Activated T-helper 1 cell treated with anti-CD3 and anti-CD28 coated beads, Interleukin-12 subunit alpha, Interleukin-12 subunit beta, Interleukin-2, Interleukin-4 antibody, amounts not matched to agents 30 ng/mL and 10 ng/mL and 1 ng/mL, durations not matched to agents 14 hours and 24 hours and 36 hours (primary cell): Measurements from ENCODE around the gene IGIP. TPM values are rescaled to one million over a fixed set of nuclear protein-coding genes. Genes with fewer than 3 reads are reported as not detected.

Source experiments
- DNase-seq: peaks from one replicate; pipeline ENCODE4 v3.0.0; 2021; ENCODE audit warnings: low spot score
- H3K27ac Mint-ChIP-seq: one replicate; pipeline ENCODE4 v1.8.0; 2021; ENCODE audit warnings: mild to moderate bottlenecking, mixed read lengths
- H3K27me3 Mint-ChIP-seq: one replicate; pipeline ENCODE4 v1.8.0; 2022; ENCODE audit warnings: mild to moderate bottlenecking, moderate library complexity, mixed read lengths; ENCODE audit not compliant: insufficient read depth
- H3K36me3 Mint-ChIP-seq: one replicate; pipeline ENCODE4 v1.8.0; 2021; ENCODE audit warnings: low read depth, mixed read lengths
- H3K4me1 Mint-ChIP-seq: one replicate; pipeline ENCODE4 v1.8.0; 2021; ENCODE audit warnings: low read depth, mixed read lengths
- H3K4me3 Mint-ChIP-seq: one replicate; pipeline ENCODE4 v1.8.0; 2021; ENCODE audit warnings: mild to moderate bottlenecking, moderate library complexity, mixed read lengths
- H3K9me3 Mint-ChIP-seq: one replicate; pipeline ENCODE4 v1.8.0; 2021; ENCODE audit warnings: mixed read lengths
- intact Hi-C: fragments of 100-400 bp; cut with micrococcal nuclease; formaldehyde crosslinking; loops from one replicate; pipeline ENCODE4 v1.15.1; 2024
- total RNA-seq: library from RNA; stranded (reverse); gene quantifications from 2 replicates; pipeline ENCODE4 v1.2.3, GENCODE V29; 2022

Gene IGIP
- total RNA-seq, 1 donor from 2014 or later: 2.5 TPM

DNA sequence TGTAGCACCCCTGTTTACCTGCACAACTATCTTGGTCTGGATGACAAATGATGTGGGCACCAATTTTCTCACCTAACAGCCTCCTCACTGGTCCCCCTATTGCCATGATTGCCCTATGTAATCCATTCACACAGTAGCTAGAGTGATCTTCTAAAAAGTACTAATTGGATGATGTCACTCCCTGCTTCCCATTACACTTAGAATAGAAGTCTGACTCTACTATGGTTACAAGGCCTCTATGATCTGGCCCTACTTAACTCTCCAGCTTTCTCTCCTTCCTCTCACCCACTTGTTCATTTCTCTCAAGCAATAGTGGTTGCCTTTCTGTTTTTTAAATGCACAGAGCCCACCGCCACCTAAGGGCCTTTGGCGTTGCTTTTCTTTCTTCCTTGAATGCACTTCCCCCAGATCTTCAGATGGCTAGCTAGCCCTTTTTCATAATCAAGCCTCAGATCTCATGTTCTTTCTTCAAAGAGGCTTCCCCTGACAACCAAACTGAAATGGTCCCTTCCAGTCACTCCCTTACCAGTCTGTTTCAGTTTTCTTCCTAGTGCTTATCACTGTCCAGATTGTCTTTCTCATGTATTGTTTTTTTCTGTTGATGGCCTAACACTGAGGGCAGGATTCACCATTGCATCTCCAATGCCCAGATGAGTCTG, 8.7 kb downstream of the IGIP start:
- no peak overlapping the region for H3K4me3 Mint-ChIP-seq
- H3K4me1 Mint-ChIP-seq: peaks cover 19% of the 10 kb centered on the region
- intact Hi-C loops: no loop called here
- peaks cover 6% of the 10 kb centered on the region for H3K27me3 Mint-ChIP-seq
- DNase-seq: no peak
- H3K9me3 Mint-ChIP-seq: no peaks in the 10 kb centered on the region
- no peaks in the 10 kb centered on the region for H3K36me3 Mint-ChIP-seq
- no peak overlapping the region for H3K27ac Mint-ChIP-seq

- no peak for DNase-seq
- no peaks in the 10 kb centered on the region for H3K9me3 Mint-ChIP-seq
- H3K4me1 Mint-ChIP-seq: peaks cover 19% of the 10 kb centered on the region
- H3K27me3 Mint-ChIP-seq: peaks cover 11% of the 10 kb centered on the region
- no peaks in the 10 kb centered on the region for H3K36me3 Mint-ChIP-seq
- no peak overlapping the region for H3K4me3 Mint-ChIP-seq
- no peak overlapping the region for H3K27ac Mint-ChIP-seq
- intact Hi-C loops: no loop called here
Measured at GRCh38 chr5:140135127-140135526, 9.4 kb downstream of the IGIP start.

- Mint-ChIP-seq H3K9me3 (no peaks in the 10 kb centered on the region), H3K36me3 (no peaks in the 10 kb centered on the region), H3K4me1 (peaks cover 14% of the 10 kb centered on the region), H3K27ac (no peak overlapping the region), H3K4me3 (no peak overlapping the region), H3K27me3 (peaks cover 17% of the 10 kb centered on the region)
- no peak for DNase-seq
- intact Hi-C loops: no loop called here
Measured at GRCh38 chr5:140136624-140137023, 10.9 kb downstream of the IGIP start.

GRCh38 chr5:140140435-140140834, 14.7 kb downstream of the IGIP start:
- intact Hi-C loops: no loop called here
- no peak overlapping the region for H3K27ac Mint-ChIP-seq
- DNase-seq: no peak

DNA sequence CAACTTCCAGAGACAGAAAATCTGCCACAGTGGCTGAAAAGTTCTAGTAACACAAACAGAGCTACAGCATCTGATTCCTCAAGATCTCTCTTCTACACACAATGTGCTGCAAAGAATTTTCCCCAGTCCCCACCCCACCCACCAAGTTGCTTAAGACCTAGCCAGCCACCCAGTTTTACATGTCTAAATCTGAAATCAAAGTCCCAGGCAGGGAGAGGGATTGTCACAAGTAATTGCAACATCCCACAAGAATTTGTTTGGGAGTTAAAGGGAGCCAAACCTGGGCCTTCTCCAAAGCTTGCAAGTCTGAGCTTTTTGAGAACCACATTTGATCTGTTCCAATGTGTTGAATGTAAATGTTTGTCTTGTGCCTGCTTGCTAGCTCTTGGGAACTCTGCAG, 15.5 kb downstream of the IGIP start:
- intact Hi-C loops: no loop called here
- Mint-ChIP-seq H3K9me3 (no peaks in the 10 kb centered on the region), H3K36me3 (no peaks in the 10 kb centered on the region), H3K4me3 (no peak overlapping the region), H3K27me3 (peaks cover 31% of the 10 kb centered on the region), H3K4me1 (peaks cover 5% of the 10 kb centered on the region), H3K27ac (no peak overlapping the region)
- no peak for DNase-seq

More at GRCh38 chr5:140140435-140140834, 14.7 kb downstream of the IGIP start:
- Mint-ChIP-seq H3K36me3 (no peaks in the 10 kb centered on the region), H3K4me1 (peaks cover 5% of the 10 kb centered on the region), H3K4me3 (no peak overlapping the region), H3K27me3 (peaks cover 28% of the 10 kb centered on the region), H3K9me3 (no peaks in the 10 kb centered on the region)

- Mint-ChIP-seq H3K4me1 (peaks cover 5% of the 10 kb centered on the region), H3K27ac (no peak overlapping the region), H3K9me3 (no peaks in the 10 kb centered on the region), H3K4me3 (no peak overlapping the region), H3K36me3 (no peaks in the 10 kb centered on the region), H3K27me3 (peaks cover 36% of the 10 kb centered on the region)
- DNase-seq: no peak
- intact Hi-C loops: no loop called here
Measured at GRCh38 chr5:140142246-140142645, 16.5 kb downstream of the IGIP start.

DNA sequence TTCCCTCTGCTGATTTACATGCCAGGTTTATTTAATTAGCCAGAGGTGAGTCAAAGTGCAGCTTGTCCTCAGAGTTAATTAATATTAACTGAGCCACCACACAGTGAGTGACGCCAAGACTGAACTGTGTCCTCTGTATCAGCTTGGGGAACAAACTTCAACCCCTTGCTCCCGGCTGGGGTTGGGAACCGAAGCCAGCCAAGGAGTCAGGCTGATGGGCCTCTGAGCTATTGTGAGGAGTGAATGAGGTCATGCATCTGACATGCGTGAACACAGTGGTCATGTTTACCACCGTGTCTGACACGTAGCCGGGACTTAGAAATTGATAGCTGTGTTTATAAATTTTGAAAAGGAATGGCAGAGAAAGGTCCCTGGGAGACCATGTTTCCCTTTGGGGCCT, 17.1 kb downstream of the IGIP start:
- H3K9me3 Mint-ChIP-seq: no peaks in the 10 kb centered on the region
- peaks cover 5% of the 10 kb centered on the region for H3K4me1 Mint-ChIP-seq
- intact Hi-C loops: no loop called here
- no peak for DNase-seq
- H3K27me3 Mint-ChIP-seq: peaks cover 42% of the 10 kb centered on the region
- H3K36me3 Mint-ChIP-seq: no peaks in the 10 kb centered on the region
- H3K27ac Mint-ChIP-seq: no peak overlapping the region
- no peak overlapping the region for H3K4me3 Mint-ChIP-seq

- Mint-ChIP-seq H3K4me3 (no peak overlapping the region), H3K27me3 (peaks cover 49% of the 10 kb centered on the region), H3K9me3 (no peaks in the 10 kb centered on the region), H3K36me3 (no peaks in the 10 kb centered on the region), H3K4me1 (peaks cover 5% of the 10 kb centered on the region), H3K27ac (no peak overlapping the region)
- no peak for DNase-seq
- intact Hi-C loops: loop anchor here (1.0 to 2.0 kb wide), 5 partner anchors 14 to 70 kb away; partner anchors contain the start of gene PURA
Measured at GRCh38 chr5:140143521-140144258, 18.0 kb downstream of the IGIP start.

GRCh38 chr5:140145256-140145655, 19.5 kb downstream of the IGIP start:
- peak overlapping the region; percentile 43 for H3K4me3 Mint-ChIP-seq
- intact Hi-C loops: loop anchor here (2.0 kb wide), 1 partner anchor 22 kb away; no protein-coding TSS in a partner anchor
- H3K36me3 Mint-ChIP-seq: no peaks in the 10 kb centered on the region
- H3K27me3 Mint-ChIP-seq: peaks cover 42% of the 10 kb centered on the region
- H3K4me1 Mint-ChIP-seq: peaks cover 5% of the 10 kb centered on the region
- H3K9me3 Mint-ChIP-seq: no peaks in the 10 kb centered on the region
- no peak for DNase-seq
- H3K27ac Mint-ChIP-seq: no peak overlapping the region

DNA sequence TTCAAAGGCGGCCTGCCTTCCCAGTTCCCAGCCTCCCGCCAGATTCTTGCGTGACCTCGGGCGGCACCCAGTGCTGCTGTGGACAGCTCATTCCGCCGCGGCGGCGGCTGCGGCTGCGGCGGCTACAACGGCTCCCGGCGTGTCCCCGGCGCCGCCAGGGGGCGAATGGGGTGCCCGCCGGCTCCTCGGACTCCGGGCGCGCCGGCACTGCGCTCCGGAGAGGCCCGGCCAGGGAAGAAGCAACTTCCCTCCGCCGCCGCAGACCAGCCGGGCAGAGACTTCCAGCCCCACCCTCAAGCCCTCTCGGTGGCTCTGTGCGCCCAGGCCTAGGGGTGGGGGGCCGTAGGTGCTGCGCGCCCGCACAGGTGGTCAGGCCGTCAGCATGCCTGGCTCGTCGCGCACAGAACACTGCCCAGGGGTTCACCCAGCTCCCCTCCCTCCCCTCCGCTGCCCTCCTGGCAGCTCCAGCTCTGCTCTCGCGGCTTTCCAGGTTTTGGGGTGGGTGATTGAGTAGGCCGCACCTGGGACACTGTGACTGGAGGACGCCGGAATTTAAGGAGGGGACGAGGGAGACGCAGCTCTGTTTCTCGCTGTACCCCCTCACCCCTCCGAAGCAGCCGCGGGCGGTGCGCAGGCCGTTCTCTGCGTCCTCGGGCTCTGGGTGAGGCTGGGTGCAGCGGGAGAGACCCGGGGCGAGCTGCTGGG, 20.2 kb downstream of the IGIP start:
- Mint-ChIP-seq H3K4me3 (no peak overlapping the region), H3K27ac (no peak overlapping the region), H3K36me3 (no peaks in the 10 kb centered on the region), H3K27me3 (peaks cover 42% of the 10 kb centered on the region), H3K4me1 (peaks cover 5% of the 10 kb centered on the region), H3K9me3 (no peaks in the 10 kb centered on the region)
- intact Hi-C loops: loop anchor here (2.0 kb wide), 1 partner anchor 23 kb away; no protein-coding TSS in a partner anchor
- peak; percentile 41 for DNase-seq

GRCh38 chr5:140146523-140146842, 20.7 kb downstream of the IGIP start:
- Mint-ChIP-seq H3K4me3 (no peak overlapping the region), H3K27me3 (peaks cover 37% of the 10 kb centered on the region), H3K36me3 (no peaks in the 10 kb centered on the region), H3K4me1 (peaks cover 5% of the 10 kb centered on the region), H3K27ac (no peak overlapping the region), H3K9me3 (no peaks in the 10 kb centered on the region)
- intact Hi-C loops: no loop called here
- DNase-seq: no peak

DNA sequence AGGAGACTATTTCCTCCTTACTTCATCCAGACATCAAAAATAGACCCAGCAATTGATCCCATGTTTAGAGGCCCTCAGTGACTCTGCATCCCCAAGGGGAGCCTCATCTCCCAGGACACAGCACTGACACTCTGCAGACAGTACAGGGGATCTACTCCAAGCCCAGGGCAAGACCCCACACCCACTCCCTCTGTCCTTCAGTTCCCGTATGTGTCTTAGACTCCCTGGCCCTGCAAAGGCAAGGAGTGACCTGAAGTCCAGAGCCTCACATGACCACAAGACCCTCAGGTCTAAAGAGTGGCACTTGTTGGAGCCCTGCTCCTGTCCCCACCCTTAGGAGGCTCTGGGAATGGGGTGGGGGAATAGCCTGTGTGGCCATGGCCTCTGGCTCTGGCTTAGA, 21.7 kb downstream of the IGIP start:
- no peaks in the 10 kb centered on the region for H3K9me3 Mint-ChIP-seq
- DNase-seq: no peak
- intact Hi-C loops: no loop called here
- H3K4me3 Mint-ChIP-seq: no peak overlapping the region
- H3K27me3 Mint-ChIP-seq: peaks cover 37% of the 10 kb centered on the region
- H3K4me1 Mint-ChIP-seq: peaks cover 5% of the 10 kb centered on the region
- H3K27ac Mint-ChIP-seq: no peak overlapping the region
- no peaks in the 10 kb centered on the region for H3K36me3 Mint-ChIP-seq

- no peak for DNase-seq
- no peak overlapping the region for H3K4me3 Mint-ChIP-seq
- intact Hi-C loops: no loop called here
- peaks cover 37% of the 10 kb centered on the region for H3K27me3 Mint-ChIP-seq
- H3K36me3 Mint-ChIP-seq: no peaks in the 10 kb centered on the region
- H3K4me1 Mint-ChIP-seq: peaks cover 5% of the 10 kb centered on the region
- H3K27ac Mint-ChIP-seq: no peak overlapping the region
- no peaks in the 10 kb centered on the region for H3K9me3 Mint-ChIP-seq
Measured at GRCh38 chr5:140148508-140148907, 22.8 kb downstream of the IGIP start.
